PC-3 (cell line): ENCODE measurements around the gene LILRB4.

Experiments
- CTCF ChIP-seq: fragments of 300-600 bp; sonication (generic); conservative IDR thresholded peaks from 2 replicates; pipeline ENCODE4 v1.5.1; 2017; ENCODE audit warnings: antibody characterized with exemption, low read depth, mild to moderate bottlenecking, low read length
- EZH2 ChIP-seq: fragments of 300-600 bp; sonication (generic); IDR thresholded peaks from one replicate; pipeline ENCODE4 v1.6.1; 2017; ENCODE audit warnings: antibody characterized with exemption, mild to moderate bottlenecking, low read length; ENCODE audit not compliant: unreplicated experiment

DNA sequence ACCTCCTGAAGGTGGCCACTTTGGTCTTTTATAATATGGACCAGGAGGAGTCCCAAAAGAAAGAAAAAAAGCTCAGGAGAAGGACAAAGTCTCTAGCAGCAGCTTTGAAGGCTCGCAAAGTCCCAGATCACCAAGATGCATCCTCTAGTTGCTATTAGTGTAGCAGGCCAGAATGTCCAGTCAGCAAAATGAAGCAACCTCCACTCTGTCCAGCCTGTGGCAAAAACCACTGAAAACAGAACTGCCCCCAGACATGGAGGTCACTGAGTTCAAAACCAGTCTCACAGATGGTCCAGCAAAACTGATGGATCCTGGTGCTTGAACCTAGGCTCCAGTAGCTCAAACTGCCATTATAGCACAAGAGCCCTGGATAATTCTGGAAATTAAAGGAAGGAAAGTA, 10.4 kb downstream of the LILRB4 start:
- no peak for TF ChIP-seq CTCF
- no peak for TF ChIP-seq EZH2
